Medulla oblongata (tissue), 1 donor: ENCODE measurements around the gene NANOS2.
A peak's percentile ranks its signal among the peaks of the same experiment; 100 is the strongest.

Experiments
- DNase-seq: peaks from one replicate; pipeline ENCODE4 v3.0.0-alpha.2; 2015; ENCODE audit errors: extremely low spot score

NANOS2 gene

DNA sequence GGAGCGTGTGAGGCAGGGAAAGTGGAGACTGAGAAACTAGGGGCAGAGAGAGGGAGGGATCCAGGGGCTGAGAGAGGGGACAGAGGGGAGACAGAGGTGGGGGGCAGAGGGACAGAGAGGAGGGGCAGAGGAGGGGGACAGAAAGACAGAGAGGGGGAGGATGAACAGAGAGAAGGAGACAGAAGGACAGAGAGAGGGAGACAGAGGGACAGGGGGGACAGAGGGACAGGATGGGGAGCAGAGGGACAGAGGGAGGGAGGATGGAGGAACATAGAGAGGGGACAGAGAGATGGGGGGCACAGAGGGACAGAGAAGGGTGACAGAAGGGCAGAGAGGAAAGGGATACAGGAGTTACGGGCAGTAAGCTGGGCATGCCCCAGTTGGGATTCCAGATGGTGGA is 14.7 kb upstream of the NANOS2 start:
- no peak for DNase-seq

GRCh38 chr19:45927565-45928261 is 13.1 kb upstream of the NANOS2 start:
- peak; percentile 92 for DNase-seq

DNA sequence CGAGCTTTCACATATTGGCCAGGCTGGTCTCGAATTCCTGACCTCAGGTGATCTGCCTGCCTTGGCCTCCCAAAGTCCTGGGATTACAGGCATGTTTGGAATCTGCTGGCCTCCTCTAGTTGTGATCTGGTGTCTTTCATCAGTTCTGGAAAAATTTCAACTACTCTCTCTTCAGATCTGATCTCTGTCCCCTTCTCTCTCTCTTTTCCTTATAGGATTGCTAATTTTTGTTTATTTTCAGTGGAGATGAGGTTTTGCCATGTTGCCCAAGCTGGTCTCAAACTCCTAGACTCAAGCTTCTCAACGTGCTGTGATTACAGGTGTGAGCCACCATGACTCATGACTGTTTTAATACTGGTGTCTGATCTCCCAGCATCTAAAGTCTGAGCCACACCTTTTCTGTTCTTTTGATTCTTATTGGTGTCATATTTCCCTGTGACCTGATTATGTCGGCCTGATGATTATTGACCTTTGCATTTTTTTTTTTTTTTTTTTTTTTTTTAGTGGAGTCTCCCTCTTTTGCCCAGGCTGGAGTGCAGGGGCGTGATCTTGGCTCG is 10.4 kb upstream of the NANOS2 start:
- DNase-seq, result no peak

- no peak for DNase-seq
Measured at GRCh38 chr19:45922281-45922680, 7.7 kb upstream of the NANOS2 start.

- no peak for DNase-seq
Measured at GRCh38 chr19:45920458-45920857, 5.9 kb upstream of the NANOS2 start.

GRCh38 chr19:45919678-45920077 is 5.1 kb upstream of the NANOS2 start:
- DNase-seq, result peak; percentile 86

DNA sequence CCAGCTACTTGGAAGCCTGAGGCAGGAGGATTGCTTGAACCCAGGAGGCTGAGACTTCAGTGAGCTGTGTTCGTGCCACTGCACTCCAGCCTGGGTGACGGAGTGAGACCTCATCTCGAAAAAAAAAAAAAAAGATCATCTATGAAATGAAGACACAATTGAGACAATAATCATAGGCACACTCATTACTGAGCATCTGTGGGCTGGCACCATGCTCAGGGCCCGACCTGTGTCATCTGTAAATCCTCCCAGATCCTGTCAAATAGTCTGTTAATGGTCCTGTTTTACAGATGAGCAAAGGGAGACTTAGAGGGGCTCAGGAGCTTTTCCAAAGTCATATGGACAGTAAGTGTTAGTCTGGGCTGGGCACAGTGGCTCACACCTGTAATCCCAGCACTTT is 4.1 kb upstream of the NANOS2 start:
- no peak for DNase-seq

DNA sequence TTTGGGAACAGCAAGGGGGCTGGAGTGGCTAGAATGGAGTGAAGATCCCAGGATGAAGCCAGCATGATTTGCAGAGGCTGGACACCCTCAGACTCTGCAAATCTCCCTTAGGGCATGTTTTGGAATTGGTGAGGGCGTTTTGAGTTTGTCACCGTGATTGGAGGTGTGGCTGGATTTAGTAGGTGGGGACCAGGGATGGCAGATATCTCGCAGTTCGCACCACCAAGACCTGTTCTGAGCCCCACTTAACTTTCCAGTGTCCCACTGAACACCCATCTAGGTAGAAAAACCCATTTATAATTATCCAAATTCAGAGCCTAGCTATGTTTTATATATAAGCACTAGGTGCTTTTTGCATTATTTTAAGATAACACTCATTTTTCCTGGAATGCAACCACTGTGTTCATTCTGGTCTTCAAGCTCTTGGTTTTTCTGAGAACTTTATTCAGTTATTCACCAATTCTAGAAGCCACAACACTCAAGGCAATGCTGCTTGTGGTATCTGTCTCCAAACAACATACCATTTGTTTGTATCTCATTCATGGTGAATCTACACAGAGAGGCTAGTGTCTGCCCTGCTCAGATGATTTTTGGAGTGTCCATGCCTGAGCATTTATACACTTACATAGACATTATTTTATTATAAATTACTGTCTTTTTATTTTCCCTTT is 3.0 kb upstream of the NANOS2 start:
- peak; percentile 86 for DNase-seq

DNA sequence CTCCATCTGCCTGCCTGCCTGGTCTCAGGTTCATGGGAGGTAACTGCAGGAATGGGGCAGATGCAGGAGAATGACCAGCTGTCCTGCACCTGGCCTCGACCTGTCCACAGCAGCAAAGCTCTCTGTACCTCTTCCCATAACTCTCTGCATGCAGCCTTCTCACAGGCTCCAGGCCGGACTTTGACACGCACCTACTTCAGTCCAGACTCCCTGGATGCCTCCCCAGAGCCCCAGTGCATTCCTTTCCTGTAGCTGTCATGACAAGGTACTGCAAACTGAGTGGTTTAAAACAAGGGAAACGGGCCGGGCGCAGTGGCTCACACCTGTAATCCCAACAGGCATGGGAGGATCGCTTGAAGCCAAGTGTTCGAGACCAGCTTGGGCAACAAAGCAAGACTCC is 3.3 kb downstream of the NANOS2 start:
- no peak for DNase-seq

- DNase-seq, result no peak
Measured at GRCh38 chr19:45908956-45909355, 5.6 kb downstream of the NANOS2 start.

DNA sequence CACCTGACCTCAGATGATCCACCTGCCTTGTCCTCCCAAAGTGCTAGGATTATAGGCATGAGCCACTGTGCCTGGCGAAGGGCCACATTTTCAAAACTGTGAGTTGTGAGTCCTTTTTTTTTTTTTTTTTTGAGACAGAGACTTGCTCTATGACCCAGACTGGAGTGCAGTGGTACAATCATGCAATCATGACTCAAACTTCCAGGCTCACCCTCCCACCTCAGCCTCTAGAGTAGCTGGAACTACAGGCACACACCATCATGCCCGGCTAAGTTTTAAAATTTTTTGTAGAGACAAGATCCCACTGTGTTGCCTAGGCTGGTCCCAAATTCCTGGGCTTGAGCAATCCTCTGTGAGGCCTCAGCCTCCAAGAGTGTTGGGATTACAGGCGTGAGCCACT is 8.4 kb downstream of the NANOS2 start:
- DNase-seq, result no peak

GRCh38 chr19:45905011-45905410 is 9.6 kb downstream of the NANOS2 start:
- DNase-seq, result no peak

GRCh38 chr19:45902651-45903625 is 11.6 kb downstream of the NANOS2 start:
- peak; percentile 99 for DNase-seq

GRCh38 chr19:45901912-45902650 is 12.5 kb downstream of the NANOS2 start, which contains the start of gene MYPOP:
TSS of gene MYPOP (minus strand) at chr19:45902613. CDS start at chr19:45901773, 840 bp downstream.
- DNase-seq, result no peak

DNA sequence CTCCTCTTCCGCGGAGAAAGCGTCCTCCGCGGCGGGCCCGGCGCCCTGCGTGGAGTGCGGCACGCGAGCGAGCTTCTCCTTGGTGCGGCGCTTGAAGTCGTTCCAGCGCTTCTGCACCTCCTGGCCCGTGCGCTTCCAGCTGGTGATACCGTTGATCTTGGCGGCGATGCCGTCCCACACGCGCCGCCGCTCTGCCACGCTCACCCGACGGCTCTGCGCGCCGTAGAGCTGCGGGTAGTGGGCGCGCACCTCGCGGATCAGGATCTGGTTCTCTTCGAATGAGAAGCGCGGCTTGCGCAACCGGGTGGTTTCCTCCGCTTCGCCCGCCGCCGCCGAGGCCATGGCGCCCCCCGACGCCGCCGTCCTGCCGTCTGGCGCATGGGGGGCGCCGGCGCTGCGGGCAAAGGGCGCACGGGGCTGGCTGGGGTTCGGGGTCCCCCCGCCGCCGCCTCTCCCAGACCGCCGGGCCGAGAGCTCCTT is 13.1 kb downstream of the NANOS2 start:
- no peak for DNase-seq

DNA sequence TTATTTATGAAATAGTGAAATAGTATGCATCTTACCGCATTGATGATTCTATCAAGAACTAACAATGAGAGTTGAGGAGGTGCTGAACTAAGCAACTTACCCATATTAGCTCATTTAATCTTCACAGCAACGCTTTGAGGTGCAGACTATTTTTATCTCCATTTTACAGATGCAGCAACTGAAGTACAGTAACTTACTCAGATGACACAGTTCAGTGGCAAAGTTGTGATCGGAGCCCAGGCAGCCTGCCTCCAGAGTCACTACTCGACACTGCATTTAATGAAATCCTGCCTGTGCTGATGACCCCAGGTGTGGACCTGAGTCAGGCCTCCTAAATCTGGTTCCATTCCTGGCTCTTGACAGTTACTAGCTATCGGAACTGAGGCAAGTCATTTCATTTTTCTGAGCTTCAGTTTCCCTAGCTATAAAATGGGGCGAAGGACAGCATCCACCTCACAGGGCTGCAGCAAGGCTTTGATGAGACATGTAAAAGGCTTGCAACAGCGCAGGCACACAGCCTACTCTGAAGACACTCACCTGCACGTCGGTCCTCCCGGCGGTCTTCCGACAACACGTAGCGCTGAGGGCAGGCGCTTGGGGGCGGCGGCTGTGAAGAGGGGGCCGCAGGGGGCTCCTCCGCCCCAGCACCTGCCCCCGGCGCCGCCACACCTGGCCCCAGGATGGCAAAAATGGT is 13.7 kb downstream of the NANOS2 start:
- no peak for DNase-seq

- no peak for DNase-seq
Measured at GRCh38 chr19:45899919-45900589, 14.5 kb downstream of the NANOS2 start.

DNA sequence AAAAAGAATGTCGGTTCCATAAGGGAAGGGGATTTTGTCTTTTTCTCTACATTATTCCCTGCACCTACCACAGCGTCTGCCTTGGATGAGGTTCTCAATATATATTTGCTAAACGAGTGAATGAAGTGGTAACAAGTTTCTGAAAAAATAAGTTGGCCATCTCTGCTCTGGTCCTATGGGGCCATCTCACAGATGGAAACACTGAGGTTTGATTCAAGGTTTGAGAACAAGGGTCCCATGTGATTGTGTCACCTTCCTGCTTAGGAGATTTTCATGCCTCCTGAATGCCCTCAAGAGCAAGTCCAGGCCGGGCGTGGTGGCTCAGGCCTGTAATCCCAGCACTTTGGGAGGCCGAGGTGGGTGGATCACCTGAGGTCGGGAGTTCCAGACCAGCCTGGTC is 15.3 kb downstream of the NANOS2 start:
- DNase-seq, result no peak

- DNase-seq, result no peak
Measured at GRCh38 chr19:45897261-45897812, 17.2 kb downstream of the NANOS2 start.
